CD8-positive, alpha-beta memory T cell (primary cell): ENCODE data around the gene CALR3. TPM values are rescaled to one million over a fixed set of nuclear protein-coding genes. Genes with fewer than 3 reads are reported as not detected.

ENCODE experiments used
- CTCF ChIA-PET: fragments of 350-600 bp; sonication (Branson Sonifier 250); formaldehyde crosslinking; loops from one replicate; lab custom pipeline; 2021; ENCODE audit warnings: antibody characterized with exemption; lab: Charles Lee
- POLR2A ChIA-PET: fragments of 350-600 bp; sonication (Branson Sonifier 250); formaldehyde crosslinking; loops from one replicate; lab custom pipeline; 2021; ENCODE audit warnings: antibody characterized with exemption; lab: Charles Lee
- DNase-seq, 5 donors: peaks; one replicate each; pipeline versions ENCODE4 v3.0.0 to v3.0.0-alpha.2; 2020 to 2022; ENCODE audit warnings: mixed read lengths in 1 of 5
- H3K27ac ChIP-seq: one replicate; pipeline ENCODE4 v1.7.0; 2013; ENCODE audit warnings: low read depth, mild to moderate bottlenecking, low read length, moderate library complexity
- H3K27me3 ChIP-seq: 2 replicates; pipeline ENCODE4 v1.7.0; 2013; ENCODE audit warnings: low read length, mild to moderate bottlenecking; ENCODE audit not compliant: insufficient read depth, poor library complexity, severe bottlenecking
- H3K36me3 ChIP-seq: 2 replicates; pipeline ENCODE4 v1.7.0; 2013; ENCODE audit warnings: mild to moderate bottlenecking, low read length, moderate library complexity; ENCODE audit not compliant: insufficient read depth
- H3K4me1 ChIP-seq: 2 replicates; pipeline ENCODE4 v1.7.0; 2013; ENCODE audit warnings: mild to moderate bottlenecking, low read length, moderate library complexity; ENCODE audit not compliant: insufficient read depth
- H3K4me3 ChIP-seq: 2 replicates; pipeline ENCODE4 v1.7.0; 2013; ENCODE audit warnings: mild to moderate bottlenecking, low read length
- H3K9me3 ChIP-seq: 2 replicates; pipeline ENCODE4 v1.7.0; 2013; ENCODE audit warnings: mild to moderate bottlenecking, low read length
- H3K27ac Mint-ChIP-seq, 8 donors: one replicate each; pipeline ENCODE4 v1.8.0; 2020 to 2021; ENCODE audit warnings: mixed read lengths in 8 of 8, mild to moderate bottlenecking in 6 of 8, inconsistent platforms in 3 of 8, moderate library complexity in 3 of 8
- H3K27me3 Mint-ChIP-seq, 2 donors: one replicate each; pipeline ENCODE4 v1.8.0; 2020 to 2021; ENCODE audit warnings: mixed read lengths in 2 of 2, mild to moderate bottlenecking in 1 of 2, moderate library complexity in 1 of 2
- H3K36me3 Mint-ChIP-seq, 3 donors: one replicate each; pipeline ENCODE4 v1.8.0; 2020 to 2021; ENCODE audit warnings: mixed read lengths in 3 of 3, inconsistent platforms in 1 of 3, mild to moderate bottlenecking in 1 of 3
- H3K4me1 Mint-ChIP-seq, 3 donors: one replicate each; pipeline ENCODE4 v1.8.0; 2020 to 2021; ENCODE audit warnings: mixed read lengths in 3 of 3, inconsistent platforms in 1 of 3, mild to moderate bottlenecking in 1 of 3
- H3K4me3 Mint-ChIP-seq, 7 donors: one replicate each; pipeline ENCODE4 v1.8.0; 2020 to 2021; ENCODE audit warnings: mixed read lengths in 7 of 7, mild to moderate bottlenecking in 6 of 7, moderate library complexity in 4 of 7, inconsistent platforms in 2 of 7
- H3K9me3 Mint-ChIP-seq, 5 donors: one replicate each; pipeline ENCODE4 v1.8.0; 2020 to 2022; ENCODE audit warnings: mixed read lengths in 5 of 5, mild to moderate bottlenecking in 3 of 5, moderate library complexity in 2 of 5, inconsistent platforms in 1 of 5
- polyA plus RNA-seq: library from polyadenylated mRNA; unstranded; fragments of 300-500 nt; fragmentation: Illumina TruSeq; gene quantifications from one replicate; pipeline ENCODE4 v1.2.3, GENCODE V29; 2021
- total RNA-seq, 2 experiments: library from RNA; stranded (reverse); gene quantifications; one replicate each; pipeline ENCODE4 v1.2.3, GENCODE V29; 2021

CALR3 gene
- total and polyA plus RNA-seq, 3 experiments from 2014 or later, result not detected

- H3K27ac ChIP-seq, result no peak overlapping the region
- ChIA-PET CTCF (interaction anchor here (0.6 kb wide), 1 partner anchor 547 kb away, joined by 3 read pairs; no protein-coding TSS in a partner anchor), POLR2A (no interaction called here)
- no peaks in the 10 kb centered on the region for H3K27me3 Mint-ChIP-seq
- DNase-seq, result no peak
- no peaks in the 10 kb centered on the region for H3K27me3 ChIP-seq
- peak overlapping the region in 1 of 8 donors; percentile 65 for H3K27ac Mint-ChIP-seq
- H3K9me3 Mint-ChIP-seq, result no peaks in the 10 kb centered on the region
- H3K4me1 ChIP-seq, result no peaks in the 10 kb centered on the region
- H3K4me3 Mint-ChIP-seq, result no peak overlapping the region
- H3K36me3 Mint-ChIP-seq, result peaks cover 0 to 87% (median 9%) of the 10 kb centered on the region in 3 donors
- no peaks in the 10 kb centered on the region for H3K9me3 ChIP-seq
- H3K36me3 ChIP-seq, result peaks cover 45% of the 10 kb centered on the region
- no peak overlapping the region for H3K4me3 ChIP-seq
- H3K4me1 Mint-ChIP-seq, result peaks cover 10 to 19% (median 12%) of the 10 kb centered on the region in 3 donors
Measured at GRCh38 chr19:16520986-16521624, 25.1 kb upstream of the CALR3 start.

- ChIA-PET CTCF (no interaction called here), POLR2A (no interaction called here)
- H3K9me3 ChIP-seq, result no peaks in the 10 kb centered on the region
- no peak overlapping the region for H3K4me3 ChIP-seq
- H3K27ac ChIP-seq, result no peak overlapping the region
- Mint-ChIP-seq H3K4me1 (peaks cover 10 to 19% (median 12%) of the 10 kb centered on the region in 3 donors), H3K27ac (peak overlapping the region in 2 of 8 donors; percentile 36 to 65), H3K27me3 (no peaks in the 10 kb centered on the region), H3K36me3 (peaks cover 0 to 81% (median 9%) of the 10 kb centered on the region in 3 donors), H3K9me3 (no peaks in the 10 kb centered on the region), H3K4me3 (no peak overlapping the region)
- H3K36me3 ChIP-seq, result peaks cover 43% of the 10 kb centered on the region
- DNase-seq, result no peak
- H3K4me1 ChIP-seq, result no peaks in the 10 kb centered on the region
- H3K27me3 ChIP-seq, result no peaks in the 10 kb centered on the region
Measured at GRCh38 chr19:16520074-16520973, 24.4 kb upstream of the CALR3 start.

- Mint-ChIP-seq H3K36me3 (peaks cover 0 to 72% (median 9%) of the 10 kb centered on the region in 3 donors), H3K4me3 (no peak overlapping the region), H3K4me1 (peaks cover 10 to 19% (median 12%) of the 10 kb centered on the region in 3 donors), H3K27ac (peak overlapping the region in 1 of 8 donors; percentile 72), H3K27me3 (no peaks in the 10 kb centered on the region), H3K9me3 (no peaks in the 10 kb centered on the region)
- no peaks in the 10 kb centered on the region for H3K9me3 ChIP-seq
- no peaks in the 10 kb centered on the region for H3K4me1 ChIP-seq
- no peaks in the 10 kb centered on the region for H3K27me3 ChIP-seq
- CTCF ChIA-PET, result no interaction called here
- peaks cover 39% of the 10 kb centered on the region for H3K36me3 ChIP-seq
- POLR2A ChIA-PET, result no interaction called here
- no peak overlapping the region for H3K4me3 ChIP-seq
- DNase-seq, result no peak
- no peak overlapping the region for H3K27ac ChIP-seq
Measured at GRCh38 chr19:16519230-16519687, 23.3 kb upstream of the CALR3 start.

- peaks cover 33% of the 10 kb centered on the region for H3K36me3 ChIP-seq
- ChIA-PET CTCF (no interaction called here), POLR2A (no interaction called here)
- no peaks in the 10 kb centered on the region for H3K9me3 ChIP-seq
- no peak overlapping the region for H3K4me3 Mint-ChIP-seq
- peaks cover 10 to 19% (median 12%) of the 10 kb centered on the region in 3 donors for H3K4me1 Mint-ChIP-seq
- H3K27me3 ChIP-seq, result no peaks in the 10 kb centered on the region
- H3K27ac Mint-ChIP-seq, result peak overlapping the region in 1 of 8 donors; percentile 50
- no peaks in the 10 kb centered on the region for H3K27me3 Mint-ChIP-seq
- no peak overlapping the region for H3K27ac ChIP-seq
- no peak for DNase-seq
- H3K9me3 Mint-ChIP-seq, result no peaks in the 10 kb centered on the region
- no peaks in the 10 kb centered on the region for H3K4me1 ChIP-seq
- H3K4me3 ChIP-seq, result no peak overlapping the region
- peaks cover 0 to 66% (median 7%) of the 10 kb centered on the region in 3 donors for H3K36me3 Mint-ChIP-seq
Measured at GRCh38 chr19:16518483-16519229, 22.7 kb upstream of the CALR3 start.

- Mint-ChIP-seq H3K4me3 (no peak overlapping the region), H3K4me1 (peaks cover 10 to 19% (median 12%) of the 10 kb centered on the region in 3 donors), H3K9me3 (no peaks in the 10 kb centered on the region), H3K36me3 (peaks cover 0 to 63% (median 5%) of the 10 kb centered on the region in 3 donors), H3K27ac (no peak overlapping the region), H3K27me3 (no peaks in the 10 kb centered on the region)
- Histone ChIP-seq H3K27me3 (no peaks in the 10 kb centered on the region), H3K4me3 (no peak overlapping the region), H3K4me1 (no peaks in the 10 kb centered on the region), H3K36me3 (peaks cover 27% of the 10 kb centered on the region), H3K9me3 (no peaks in the 10 kb centered on the region), H3K27ac (no peak overlapping the region)
- no peak for DNase-seq
- ChIA-PET CTCF (no interaction called here), POLR2A (no interaction called here)
Measured at GRCh38 chr19:16518061-16518460, 22.1 kb upstream of the CALR3 start.

- no peaks in the 10 kb centered on the region for H3K27me3 Mint-ChIP-seq
- H3K4me3 Mint-ChIP-seq, result no peak overlapping the region
- CTCF ChIA-PET, result no interaction called here
- peaks cover 10 to 19% (median 12%) of the 10 kb centered on the region in 3 donors for H3K4me1 Mint-ChIP-seq
- no peaks in the 10 kb centered on the region for H3K4me1 ChIP-seq
- no peak overlapping the region for H3K27ac ChIP-seq
- DNase-seq, result peak in 1 of 5 donors; percentile 22
- no peaks in the 10 kb centered on the region for H3K9me3 ChIP-seq
- H3K27me3 ChIP-seq, result no peaks in the 10 kb centered on the region
- H3K9me3 Mint-ChIP-seq, result no peaks in the 10 kb centered on the region
- H3K36me3 Mint-ChIP-seq, result peaks cover 0 to 58% (median 6%) of the 10 kb centered on the region in 3 donors
- POLR2A ChIA-PET, result no interaction called here
- H3K36me3 ChIP-seq, result peaks cover 21% of the 10 kb centered on the region
- no peak overlapping the region for H3K4me3 ChIP-seq
- H3K27ac Mint-ChIP-seq, result peak overlapping the region in 6 of 8 donors; percentile 17 to 95 (median 68)
Measured at GRCh38 chr19:16516923-16517610, 21.1 kb upstream of the CALR3 start.

GRCh38 chr19:16516381-16516780 lies 20.4 kb upstream of the CALR3 start:
- Mint-ChIP-seq H3K36me3 (peaks cover 0 to 54% (median 8%) of the 10 kb centered on the region in 3 donors), H3K4me1 (peaks cover 10 to 19% (median 12%) of the 10 kb centered on the region in 3 donors), H3K9me3 (no peaks in the 10 kb centered on the region), H3K27me3 (no peaks in the 10 kb centered on the region), H3K27ac (peak overlapping the region in 2 of 8 donors; percentile 74 to 95), H3K4me3 (no peak overlapping the region)
- Histone ChIP-seq H3K4me1 (no peaks in the 10 kb centered on the region), H3K9me3 (no peaks in the 10 kb centered on the region), H3K27ac (no peak overlapping the region), H3K4me3 (no peak overlapping the region), H3K27me3 (no peaks in the 10 kb centered on the region), H3K36me3 (peaks cover 21% of the 10 kb centered on the region)
- POLR2A ChIA-PET, result no interaction called here
- CTCF ChIA-PET, result no interaction called here
- no peak for DNase-seq
